Raji (cell line): ENCODE measurements around the gene KRIT1.

Experiments
- POLR2A ChIP-seq: IDR thresholded peaks from 2 replicates; pipeline ENCODE4 v1.6.1; 2011; ENCODE audit warnings: low read depth, low read length, control low read depth; ENCODE audit not compliant: insufficient read depth

Gene KRIT1

GRCh38 chr7:92200791-92201190 lies 44.9 kb downstream of the KRIT1 start:
- TF ChIP-seq POLR2A: no peak

- no peak for TF ChIP-seq POLR2A
Observed at GRCh38 chr7:92192326-92192725, 53.4 kb downstream of the KRIT1 start.

GRCh38 chr7:92178928-92179924 lies 66.5 kb downstream of the KRIT1 start, which contains the start of gene LRRD1:
Gene LRRD1 (minus strand): TSS chr7:92179142. CDS start chr7:92165202, 13,940 bp downstream.
- TF ChIP-seq POLR2A: no peak

GRCh38 chr7:92177362-92177761 lies 68.4 kb downstream of the KRIT1 start:
- no peak for TF ChIP-seq POLR2A

- no peak for TF ChIP-seq POLR2A
Observed at GRCh38 chr7:92161271-92161670, 84.4 kb downstream of the KRIT1 start.

- TF ChIP-seq POLR2A: no peak
Observed at GRCh38 chr7:92158660-92159575, 86.8 kb downstream of the KRIT1 start.

GRCh38 chr7:92156990-92157389 lies 88.7 kb downstream of the KRIT1 start:
- TF ChIP-seq POLR2A: no peak

GRCh38 chr7:92155108-92155739 lies 90.5 kb downstream of the KRIT1 start:
- TF ChIP-seq POLR2A: no peak

GRCh38 chr7:92150450-92151017 lies 95.2 kb downstream of the KRIT1 start:
- no peak for TF ChIP-seq POLR2A

- no peak for TF ChIP-seq POLR2A
Observed at GRCh38 chr7:92149736-92150239, 95.9 kb downstream of the KRIT1 start.
